HepG2 (cell line): ENCODE results near the gene OSCP1. TPM values are rescaled to one million over a fixed set of nuclear protein-coding genes. Genes with fewer than 3 reads are reported as not detected.

Source experiments
- ATAC-seq: fragments of 200-7000 bp; cut with Tn5 transposase; 3 replicates; pipeline ENCODE4 v1.9.1; 2020; ENCODE audit warnings: mild to moderate bottlenecking, moderate library complexity
- BruUV-seq: library from RNA; stranded (reverse); fragments of 400-500 nt; replicated peaks from 2 replicates; lab custom pipeline; 2021; lab: Mats Ljungman, UMichigan
- CTCF ChIA-PET: fragments of 300-600 bp; formaldehyde crosslinking; extraction: SDS; loops from one replicate; lab custom pipeline; 2021; ENCODE audit warnings: low total read pairs, inconsistent platforms, low intra/inter-chr PET ratio; lab: Yijun Ruan, JAX
- POLR2A ChIA-PET: fragments of 350-600 bp; sonication (Branson Sonifier 250); formaldehyde crosslinking; loops from one replicate; lab custom pipeline; 2020; ENCODE audit warnings: antibody characterized with exemption, inconsistent platforms; lab: Yijun Ruan, JAX
- DNase-seq: peaks from one replicate; pipeline ENCODE4 v3.0.0-alpha.2; 2015; ENCODE audit warnings: low spot score
- FAIRE-seq: peaks from 3 replicates; lab custom pipeline; 2011; peaks lifted over from hg19 to GRCh38; lab: Jason Lieb, UNC
- H2AFZ ChIP-seq: one replicate; pipeline ENCODE4 v1.6.1; 2011; ENCODE audit warnings: low read length, inconsistent platforms
- H3K27ac ChIP-seq: fragments of 300-600 bp; 3 replicates; pipeline ENCODE4 v1.8.0; 2011; ENCODE audit warnings: mixed run types, mild to moderate bottlenecking, mixed read lengths, low read length, inconsistent platforms; ENCODE audit not compliant: insufficient read depth; ENCODE audit errors: extremely low read length
- H3K27me3 ChIP-seq, 2 experiments: fragments of 200-600 bp in 1 of 2; 2 replicates in 1 of 2; 3 replicates in 1 of 2; pipeline versions ENCODE4 v1.6.0 to v1.8.0; 2011; ENCODE audit warnings: low read length in 2 of 2, mild to moderate bottlenecking in 2 of 2, moderate library complexity in 2 of 2, inconsistent platforms in 1 of 2; ENCODE audit not compliant: insufficient read depth in 2 of 2, control insufficient read depth in 1 of 2
- H3K36me3 ChIP-seq, 2 experiments: fragments of 200-600 bp in 1 of 2; replicated peaks in 1 of 2; 2 replicates in 1 of 2; 3 replicates in 1 of 2; pipeline versions ENCODE4 v1.5.1 to v1.8.0; 2011; ENCODE audit warnings: low read length in 2 of 2, inconsistent platforms in 1 of 2; ENCODE audit not compliant: insufficient read depth in 2 of 2, control insufficient read depth in 1 of 2
- H3K4me1 ChIP-seq: 2 replicates; pipeline ENCODE4 v1.5.1; 2012; ENCODE audit warnings: low read length, inconsistent platforms; ENCODE audit not compliant: insufficient read depth
- H3K4me2 ChIP-seq: 2 replicates; pipeline ENCODE4 v1.6.0; 2011; ENCODE audit warnings: low read depth, low read length, inconsistent platforms
- H3K4me3 ChIP-seq, 3 experiments: fragments of 200-600 bp in 1 of 3; sonication (generic), shearing (Covaris generic) in 1 of 3; replicated peaks in 1 of 3; 2 replicates each; pipeline ENCODE4 v1.5.1; 2011 to 2016; ENCODE audit warnings: low read length in 3 of 3, inconsistent platforms in 2 of 3, low read depth in 2 of 3, mild to moderate bottlenecking in 2 of 3, control low read depth in 1 of 3, mixed read lengths in 1 of 3; ENCODE audit not compliant: insufficient read depth in 1 of 3
- H3K79me2 ChIP-seq: one replicate; pipeline ENCODE4 v1.6.1; 2011; ENCODE audit warnings: low read length, inconsistent platforms; ENCODE audit not compliant: insufficient read depth
- H3K9ac ChIP-seq: 2 replicates; pipeline ENCODE4 v1.6.0; 2011; ENCODE audit warnings: mild to moderate bottlenecking, low read depth, low read length, inconsistent platforms; ENCODE audit not compliant: insufficient read depth
- H3K9me3 ChIP-seq: 2 replicates; pipeline ENCODE4 v1.5.1; 2012; ENCODE audit warnings: mild to moderate bottlenecking, low read length
- H4K20me1 ChIP-seq: 2 replicates; pipeline ENCODE4 v1.6.0; 2011; ENCODE audit warnings: inconsistent platforms, mild to moderate bottlenecking, low read length, moderate library complexity; ENCODE audit not compliant: insufficient read depth
- CHD4 ChIP-seq: fragments of 200-600 bp; sonication (generic); IDR thresholded peaks from 2 replicates; pipeline ENCODE4 v1.7.0; 2017; ENCODE audit warnings: mild to moderate bottlenecking, low read length, borderline replicate concordance
- E2F5 ChIP-seq: sonication (generic); formaldehyde crosslinking; conservative IDR thresholded peaks from 2 replicates; pipeline ENCODE4 v1.4.0; 2020; ENCODE audit warnings: missing genetic modification reagents
- GRHL1 ChIP-seq: sonication (generic); formaldehyde crosslinking; conservative IDR thresholded peaks from 2 replicates; pipeline ENCODE4 v1.8.0; 2022; ENCODE audit warnings: missing genetic modification reagents
- HOXD1 ChIP-seq: sonication (generic); formaldehyde crosslinking; IDR thresholded peaks from 2 replicates; pipeline ENCODE4 v1.5.0; 2020; ENCODE audit warnings: missing genetic modification reagents
- KAT8 ChIP-seq: IDR thresholded peaks from 2 replicates; pipeline ENCODE4 v1.6.1; 2016; ENCODE audit warnings: missing genetic modification reagents, missing compliant biosample characterization
- KDM5B ChIP-seq: sonication (generic); formaldehyde crosslinking; IDR thresholded peaks from 2 replicates; pipeline ENCODE4 v1.4.0; 2020; ENCODE audit warnings: missing genetic modification reagents, mild to moderate bottlenecking, borderline replicate concordance
- XBP1 ChIP-seq: sonication (generic); formaldehyde crosslinking; IDR thresholded peaks from 2 replicates; pipeline ENCODE4 v1.5.0; 2020; ENCODE audit warnings: missing genetic modification reagents
- ZNF12 ChIP-seq: sonication (generic); formaldehyde crosslinking; IDR thresholded peaks from 2 replicates; pipeline ENCODE4 v1.5.0; 2020; ENCODE audit warnings: missing genetic modification reagents
- ZNF331 ChIP-seq: sonication (generic); formaldehyde crosslinking; IDR thresholded peaks from 2 replicates; pipeline ENCODE4 v1.4.0; 2020; ENCODE audit warnings: missing genetic modification reagents
- ZNF343 ChIP-seq: sonication (generic); formaldehyde crosslinking; IDR thresholded peaks from 2 replicates; pipeline ENCODE4 v1.4.0; 2020; ENCODE audit warnings: mild to moderate bottlenecking, missing genetic modification reagents
- ZNF367 ChIP-seq: sonication (generic); formaldehyde crosslinking; IDR thresholded peaks from 2 replicates; pipeline ENCODE4 v1.4.0; 2020; ENCODE audit warnings: missing genetic modification reagents, borderline replicate concordance
- ZNF569 ChIP-seq: sonication (generic); formaldehyde crosslinking; IDR thresholded peaks from 2 replicates; pipeline ENCODE4 v1.5.0; 2020; ENCODE audit warnings: mild to moderate bottlenecking, missing genetic modification reagents, moderate library complexity, borderline replicate concordance
- ZNF598 ChIP-seq: sonication (generic); formaldehyde crosslinking; IDR thresholded peaks from 2 replicates; pipeline ENCODE4 v1.5.1; 2020; ENCODE audit warnings: mild to moderate bottlenecking, missing genetic modification reagents, borderline replicate concordance
- ZNF605 ChIP-seq: sonication (generic); formaldehyde crosslinking; IDR thresholded peaks from 2 replicates; pipeline ENCODE4 v1.8.0; 2022; ENCODE audit warnings: mild to moderate bottlenecking, missing genetic modification reagents
- WGBS: methylation state at CpG from one replicate; pipeline ENCODE4 v1.1.6; 2017; ENCODE audit warnings: low lambda C conversion rate; 5-methylcytosine and 5-hydroxymethylcytosine counted together
- in situ Hi-C: cut with HindIII; loops from 2 replicates; pipeline ENCODE4 v1.10.0; 2017; ENCODE audit warnings: low pct_unique_long_range_greater_than_20kb; ENCODE audit not compliant: extremely low pct_ligation_motif_present
- intact Hi-C: fragments of 100-400 bp; cut with micrococcal nuclease; formaldehyde crosslinking; loops from one replicate; pipeline ENCODE4 v1.10.0; 2022; ENCODE audit not compliant: unreplicated experiment
- polyA plus RNA-seq, 8 experiments: library from polyadenylated mRNA; depleted of rRNA in 3 of 8; stranded (reverse) in 7 of 8; unstranded in 1 of 8; fragments of >200 nt; fragmentation: Illumina TruSeq in 4 of 8; extraction: Trizol in 4 of 8; gene quantifications; 2 replicates each; pipeline versions ENCODE4 v1.2.1 to v1.2.3, GENCODE V29; 2011 to 2016; ENCODE audit warnings: low read depth in 4 of 8, missing spikeins in 1 of 8, mixed read lengths in 1 of 8; ENCODE audit not compliant: insufficient read depth in 1 of 8
- total RNA-seq, 5 experiments: library from RNA; depleted of rRNA; stranded (reverse); fragments of >200 nt; fragmentation: Illumina TruSeq; extraction: Trizol; gene quantifications; 2 replicates each; pipeline ENCODE4 v1.2.3, GENCODE V29; 2016; ENCODE audit warnings: low read depth in 1 of 5
- TF ChIP-seq, protein P1 (sequence below): sonication (generic); formaldehyde crosslinking; IDR thresholded peaks from 2 replicates; pipeline ENCODE4 v1.4.0; 2020; ENCODE audit warnings: mild to moderate bottlenecking, missing genetic modification reagents, borderline replicate concordance

Gene OSCP1
- total and polyA plus RNA-seq, 2 of the 13 experiments (the other 11 are each of a cell fraction or from before 2014, with no cell fraction given): 0.60 to 0.84 TPM

DNA sequence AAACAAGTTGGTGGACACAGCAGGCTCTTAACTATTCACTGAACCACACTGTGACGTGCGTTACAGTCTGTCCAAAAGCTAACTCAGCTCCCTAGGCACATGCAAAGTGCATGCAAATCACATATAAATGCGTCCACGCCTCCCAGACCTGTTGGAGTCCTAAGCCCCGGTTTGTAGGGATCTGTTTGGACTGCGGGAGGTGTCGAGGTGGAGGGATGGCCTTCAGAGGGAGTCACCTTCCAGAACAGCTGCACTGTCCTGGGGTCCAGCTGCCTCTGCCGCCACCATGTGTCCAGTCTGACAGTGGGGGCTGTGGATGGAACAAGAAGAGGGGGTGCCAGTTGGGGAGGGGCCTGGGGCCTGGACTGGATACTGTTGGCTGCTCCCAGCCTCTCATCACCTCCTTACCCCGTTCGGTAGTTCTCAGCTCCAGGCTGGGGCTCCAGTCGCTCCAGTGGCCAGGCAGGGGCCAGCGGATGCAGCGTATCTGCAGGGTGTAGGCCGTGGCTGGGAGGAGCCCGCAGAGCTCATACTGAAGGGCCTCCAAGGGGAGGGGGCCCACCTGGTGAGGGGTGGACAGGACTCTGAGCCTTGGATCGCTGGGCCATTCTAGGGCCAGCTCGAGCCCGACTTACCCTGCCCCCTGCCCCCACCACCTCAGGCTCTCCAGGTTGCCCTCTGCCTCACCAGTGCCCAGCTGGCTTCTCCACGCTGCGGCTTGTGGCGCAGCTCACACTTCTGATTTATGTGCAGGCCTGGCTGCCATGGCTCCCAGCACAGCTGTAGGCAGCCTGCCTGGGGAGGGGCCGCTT lies 21.8 kb upstream of the OSCP1 start (continued):
- TF ChIP-seq GRHL1 (CRISPR knock-in tag) (no peak), ZNF598 (0 out of 2 replicates have a peak, but pooled peaks have one; percentile 17), ZNF569 (no peak), KDM5B (CRISPR knock-in tag) (peak; percentile 44; the same call in 1 of the 2 replicates)

DNA sequence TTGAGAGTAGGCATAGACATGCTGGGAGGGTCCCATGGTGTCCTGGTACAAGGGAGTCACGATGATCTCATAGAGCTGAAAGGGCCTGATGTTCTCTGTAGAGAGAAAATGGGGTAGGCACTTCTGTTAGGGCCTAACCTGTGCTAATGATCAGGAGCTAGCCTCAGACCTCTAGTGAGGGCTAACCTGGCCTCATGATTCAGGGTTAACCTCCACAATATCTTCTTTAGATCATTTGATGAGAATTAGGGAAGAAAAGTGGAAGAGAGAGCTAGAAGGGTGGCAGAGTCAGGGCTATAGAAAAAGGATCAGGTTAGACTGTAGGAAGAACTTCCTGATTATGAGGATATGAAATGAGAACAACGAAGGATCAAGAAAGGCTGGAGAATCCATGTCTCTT lies 18.9 kb upstream of the OSCP1 start:
- no peak overlapping the region for H3K27ac ChIP-seq
- no peaks in the 10 kb centered on the region for H3K36me3 ChIP-seq
- in situ Hi-C loops (no loop called here), intact Hi-C loops (no loop called here)
- no peaks in the 10 kb centered on the region for H3K9me3 ChIP-seq
- no peak overlapping the region for H3K4me3 ChIP-seq
- ChIA-PET CTCF (no interaction called here), POLR2A (interaction anchor here (1.2 to 1.6 kb wide), 2 partner anchors 17 to 19 kb away, joined by 3 to 5 read pairs; partner anchors contain the start of gene OSCP1)
- no peak overlapping the region for H2AFZ ChIP-seq
- FAIRE-seq (no peak), DNase-seq (no peak), ATAC-seq (no peak)
- no peak overlapping the region for H3K4me2 ChIP-seq
- no TSS peak for BruUV-seq
- no peak overlapping the region for H3K9ac ChIP-seq
- peaks cover 55% of the 10 kb centered on the region for H3K4me1 ChIP-seq
- H4K20me1 ChIP-seq: no peaks in the 10 kb centered on the region
- no peaks in the 10 kb centered on the region for H3K27me3 ChIP-seq
- WGBS: 88% methylated on average over 2 of the region's 2 CpGs
- H3K79me2 ChIP-seq: peaks cover under 1% of the 10 kb centered on the region
- TF ChIP-seq ZNF331 (CRISPR knock-in tag) (no peak), E2F5 (no peak), XBP1 (no peak), ZNF367 (CRISPR knock-in tag) (no peak), KAT8 (no peak), CHD4 (no peak), ZNF343 (CRISPR knock-in tag) (no peak), ZNF12 (CRISPR knock-in tag) (no peak), ZNF605 (CRISPR knock-in tag) (no peak), HOXD1 (CRISPR knock-in tag) (no peak)
- TF ChIP-seq, protein P1, sequence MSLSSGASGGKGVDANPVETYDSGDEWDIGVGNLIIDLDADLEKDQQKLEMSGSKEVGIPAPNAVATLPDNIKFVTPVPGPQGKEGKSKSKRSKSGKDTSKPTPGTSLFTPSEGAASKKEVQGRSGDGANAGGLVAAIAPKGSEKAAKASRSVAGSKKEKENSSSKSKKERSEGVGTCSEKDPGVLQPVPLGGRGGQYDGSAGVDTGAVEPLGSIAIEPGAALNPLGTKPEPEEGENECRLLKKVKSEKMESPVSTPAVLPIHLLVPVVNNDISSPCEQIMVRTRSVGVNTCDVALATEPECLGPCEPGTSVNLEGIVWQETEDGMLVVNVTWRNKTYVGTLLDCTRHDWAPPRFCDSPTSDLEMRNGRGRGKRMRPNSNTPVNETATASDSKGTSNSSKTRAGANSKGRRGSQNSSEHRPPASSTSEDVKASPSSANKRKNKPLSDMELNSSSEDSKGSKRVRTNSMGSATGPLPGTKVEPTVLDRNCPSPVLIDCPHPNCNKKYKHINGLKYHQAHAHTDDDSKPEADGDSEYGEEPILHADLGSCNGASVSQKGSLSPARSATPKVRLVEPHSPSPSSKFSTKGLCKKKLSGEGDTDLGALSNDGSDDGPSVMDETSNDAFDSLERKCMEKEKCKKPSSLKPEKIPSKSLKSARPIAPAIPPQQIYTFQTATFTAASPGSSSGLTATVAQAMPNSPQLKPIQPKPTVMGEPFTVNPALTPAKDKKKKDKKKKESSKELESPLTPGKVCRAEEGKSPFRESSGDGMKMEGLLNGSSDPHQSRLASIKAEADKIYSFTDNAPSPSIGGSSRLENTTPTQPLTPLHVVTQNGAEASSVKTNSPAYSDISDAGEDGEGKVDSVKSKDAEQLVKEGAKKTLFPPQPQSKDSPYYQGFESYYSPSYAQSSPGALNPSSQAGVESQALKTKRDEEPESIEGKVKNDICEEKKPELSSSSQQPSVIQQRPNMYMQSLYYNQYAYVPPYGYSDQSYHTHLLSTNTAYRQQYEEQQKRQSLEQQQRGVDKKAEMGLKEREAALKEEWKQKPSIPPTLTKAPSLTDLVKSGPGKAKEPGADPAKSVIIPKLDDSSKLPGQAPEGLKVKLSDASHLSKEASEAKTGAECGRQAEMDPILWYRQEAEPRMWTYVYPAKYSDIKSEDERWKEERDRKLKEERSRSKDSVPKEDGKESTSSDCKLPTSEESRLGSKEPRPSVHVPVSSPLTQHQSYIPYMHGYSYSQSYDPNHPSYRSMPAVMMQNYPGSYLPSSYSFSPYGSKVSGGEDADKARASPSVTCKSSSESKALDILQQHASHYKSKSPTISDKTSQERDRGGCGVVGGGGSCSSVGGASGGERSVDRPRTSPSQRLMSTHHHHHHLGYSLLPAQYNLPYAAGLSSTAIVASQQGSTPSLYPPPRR (CRISPR knock-in tag): no peak
